Activated naive CD4-positive, alpha-beta T cell treated with anti-CD3 and anti-CD28 coated beads for 36 hours (primary cell): ENCODE measurements around the gene GRIN2D. TPM values are rescaled to one million over a fixed set of nuclear protein-coding genes. Genes with fewer than 3 reads are reported as not detected.
"Not testable (repeated sequence)": the region's sequence is repeated elsewhere in the genome, so short reads cannot be mapped to it uniquely, and the experiment has no call there.

Experiments used
- CTCF ChIA-PET: fragments of 350-600 bp; sonication (Branson Sonifier 250); formaldehyde crosslinking; loops from one replicate; lab custom pipeline; 2021; ENCODE audit warnings: antibody characterized with exemption; lab: Charles Lee
- DNase-seq: peaks from one replicate; pipeline ENCODE4 v3.0.0-alpha.2; 2020
- H3K27ac Mint-ChIP-seq: one replicate; pipeline ENCODE4 v1.8.0; 2021; ENCODE audit warnings: mild to moderate bottlenecking, mixed read lengths
- H3K27me3 Mint-ChIP-seq: one replicate; pipeline ENCODE4 v1.8.0; 2021; ENCODE audit warnings: low read depth, mixed read lengths
- H3K36me3 Mint-ChIP-seq: one replicate; pipeline ENCODE4 v1.8.0; 2021; ENCODE audit warnings: low read depth, mixed read lengths
- H3K4me1 Mint-ChIP-seq: one replicate; pipeline ENCODE4 v1.8.0; 2021; ENCODE audit warnings: low read depth, mixed read lengths
- H3K4me3 Mint-ChIP-seq: one replicate; pipeline ENCODE4 v1.8.0; 2021; ENCODE audit warnings: mild to moderate bottlenecking, moderate library complexity, mixed read lengths
- H3K9me3 Mint-ChIP-seq: one replicate; pipeline ENCODE4 v1.8.0; 2021; ENCODE audit warnings: mixed read lengths
- intact Hi-C: fragments of 100-400 bp; cut with micrococcal nuclease; formaldehyde crosslinking; loops from one replicate; pipeline ENCODE4 v1.15.1; 2023
- total RNA-seq, 2 experiments: library from RNA; stranded (reverse); gene quantifications; one replicate each; pipeline ENCODE4 v1.2.3, GENCODE V29; 2021

The GRIN2D gene
- total RNA-seq, 2 experiments from 2014 or later, result 0.05 to 0.07 TPM

DNA sequence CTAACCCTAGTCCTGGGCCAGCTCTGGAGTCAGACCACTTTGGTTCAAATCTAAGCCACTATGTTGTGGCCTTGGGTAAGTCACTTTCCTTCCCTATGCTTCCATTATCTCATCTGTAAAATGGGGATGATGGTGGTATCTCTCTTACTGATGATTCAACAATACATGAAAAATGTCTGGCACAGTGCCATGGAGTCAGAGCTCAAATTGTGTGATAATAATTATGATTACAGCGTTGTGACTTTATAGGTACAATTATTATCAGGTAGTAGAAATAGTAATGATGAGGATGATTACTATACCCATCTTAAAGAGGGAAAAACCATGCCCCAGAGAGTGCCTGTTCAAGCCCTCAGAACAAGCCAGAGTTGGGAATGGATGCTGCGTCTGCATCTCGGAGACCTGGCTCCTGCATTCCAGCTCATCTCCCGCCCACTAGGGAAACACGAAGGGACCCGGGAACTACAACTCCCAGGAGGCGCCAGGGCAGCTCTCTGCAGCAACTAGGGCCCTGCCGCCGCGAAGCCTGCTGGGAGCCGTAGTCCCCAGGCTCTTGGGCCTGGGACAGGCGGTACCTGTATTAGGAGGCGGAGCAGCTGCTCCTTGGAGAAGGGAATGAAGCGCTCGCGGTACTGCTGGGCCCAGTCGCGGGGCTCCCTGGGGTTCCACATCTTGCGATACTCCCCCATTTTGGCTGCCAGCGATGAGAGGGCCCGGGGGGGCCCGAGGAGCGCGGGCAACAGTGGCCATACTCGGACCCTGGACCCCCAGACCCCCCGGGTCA, 30.6 kb upstream of the GRIN2D start:
- Mint-ChIP-seq H3K27ac (peak overlapping the region; percentile 93), H3K4me1 (peaks cover 12% of the 10 kb centered on the region), H3K4me3 (peak overlapping the region; percentile 86), H3K9me3 (no peaks in the 10 kb centered on the region), H3K27me3 (no peaks in the 10 kb centered on the region), H3K36me3 (peaks cover 5% of the 10 kb centered on the region)
- CTCF ChIA-PET, result interaction anchor here (0.9 to 2.4 kb wide), 7 partner anchors 10 to 142 kb away, joined by 3 to 14 read pairs (median 4); partner anchors contain the start of gene KDELR1
- DNase-seq, result peak; percentile 94
- intact Hi-C loops, result loop anchor here (1.0 to 10.0 kb wide), 7 partner anchors 30 to 1089 kb away; partner anchors contain the start of genes ALDH16A1, CARD8, GRWD1 and GYS1

GRCh38 chr19:48363500-48363809, 30.0 kb upstream of the GRIN2D start:
- DNase-seq, result no peak
- Mint-ChIP-seq H3K4me3 (peak overlapping the region; percentile 86), H3K27me3 (no peaks in the 10 kb centered on the region), H3K9me3 (no peaks in the 10 kb centered on the region), H3K36me3 (peaks cover 3% of the 10 kb centered on the region), H3K4me1 (peaks cover 12% of the 10 kb centered on the region), H3K27ac (peak overlapping the region; percentile 93)
- CTCF ChIA-PET, result interaction anchor here (0.6 to 2.4 kb wide), 9 partner anchors 10 to 145 kb away, joined by 3 to 14 read pairs (median 4); partner anchors contain the start of gene KDELR1
- intact Hi-C loops, result loop anchor here (1.0 to 10.0 kb wide), 7 partner anchors 30 to 1089 kb away; partner anchors contain the start of genes ALDH16A1, CARD8, GRWD1 and GYS1

- peak; percentile 99 for DNase-seq
- intact Hi-C loops, result loop anchor here (1.0 to 10.0 kb wide), 12 partner anchors 27 to 1088 kb away; partner anchors contain the start of genes ALDH16A1, CARD8, CYTH2 and GRWD1
- Mint-ChIP-seq H3K4me1 (peaks cover 12% of the 10 kb centered on the region), H3K27ac (peak within 1 kb of the TSS; percentile 93), H3K27me3 (no peaks in the 10 kb centered on the region), H3K36me3 (no peaks in the 10 kb centered on the region), H3K4me3 (peak within 1 kb of the TSS; percentile 86), H3K9me3 (no peaks in the 10 kb centered on the region)
- CTCF ChIA-PET, result interaction anchor here (0.6 to 2.4 kb wide), 10 partner anchors 11 to 145 kb away, joined by 3 to 14 read pairs (median 4); partner anchors contain the start of genes GRIN2D and KDELR1
These were observed 29.5 kb upstream of the GRIN2D start, which contains the start of the genes SYNGR4 and TMEM143 for GRCh38 chr19:48363810-48364597. TSS of gene SYNGR4 (plus strand) at chr19:48364367. CDS start at chr19:48365843, 1,476 bp downstream. TSS of gene TMEM143 (minus strand) at chr19:48363940. CDS start at chr19:48363920, 20 bp downstream.

DNA sequence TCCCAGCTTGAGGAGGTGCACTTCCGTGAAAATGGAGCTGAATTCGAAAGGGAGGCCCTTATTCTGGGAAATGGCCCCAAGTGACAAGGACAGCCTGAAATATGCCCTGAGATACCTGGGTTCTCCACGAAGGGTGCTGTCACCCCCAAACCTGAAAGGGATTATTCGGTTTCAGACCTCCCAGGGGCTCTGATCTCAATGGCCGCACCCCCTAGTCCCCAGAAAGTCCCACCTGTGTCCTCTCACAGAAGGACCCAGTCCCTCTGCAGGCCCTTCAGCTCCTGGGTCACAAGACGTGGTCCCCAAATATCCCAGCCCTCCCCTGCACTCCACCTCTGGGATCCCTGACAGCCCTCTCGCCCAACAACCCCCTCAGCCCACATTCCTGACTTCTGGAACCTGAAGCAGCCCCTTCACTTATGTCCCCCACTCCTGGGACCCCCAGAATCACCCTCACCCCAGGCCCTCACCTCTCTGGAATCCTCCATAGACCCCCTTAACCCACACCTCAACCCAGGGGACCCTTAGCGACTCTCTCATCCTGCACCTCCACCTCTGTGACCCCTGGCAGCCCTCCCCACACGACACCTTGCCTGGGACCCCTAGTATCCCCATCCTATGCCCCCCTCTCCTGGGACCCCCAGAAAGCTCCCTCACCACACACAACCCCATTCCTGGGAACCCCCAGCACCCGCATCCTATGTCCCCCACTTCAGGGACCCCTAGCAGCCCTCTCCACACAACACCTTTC, 28.7 kb upstream of the GRIN2D start:
- intact Hi-C loops, result loop anchor here (1.0 to 10.0 kb wide), 8 partner anchors 27 to 1088 kb away; partner anchors contain the start of genes ALDH16A1, CARD8, CYTH2 and GYS1
- Mint-ChIP-seq H3K36me3 (no peaks in the 10 kb centered on the region), H3K27ac (peak overlapping the region; percentile 93), H3K4me1 (peaks cover 12% of the 10 kb centered on the region), H3K27me3 (no peaks in the 10 kb centered on the region), H3K9me3 (no peaks in the 10 kb centered on the region), H3K4me3 (peak overlapping the region; percentile 86)
- no peak for DNase-seq
- CTCF ChIA-PET, result interaction anchor here (0.9 to 2.4 kb wide), 7 partner anchors 11 to 71 kb away, joined by 3 to 14 read pairs (median 6); partner anchors contain the start of genes GRIN2D and KDELR1

GRCh38 chr19:48365602-48366001, 27.9 kb upstream of the GRIN2D start:
- H3K27ac Mint-ChIP-seq, result no peak overlapping the region
- H3K36me3 Mint-ChIP-seq, result no peaks in the 10 kb centered on the region
- H3K4me1 Mint-ChIP-seq, result peaks cover 12% of the 10 kb centered on the region
- no peak for DNase-seq
- H3K9me3 Mint-ChIP-seq, result no peaks in the 10 kb centered on the region
- H3K27me3 Mint-ChIP-seq, result no peaks in the 10 kb centered on the region
- intact Hi-C loops, result loop anchor here (10.0 kb wide), 1 partner anchor 629 kb away; the partner anchor contains the start of genes GYS1 and RUVBL2
- CTCF ChIA-PET, result interaction anchor here (1.9 kb wide), 1 partner anchor 45 kb away, joined by 6 read pairs; no protein-coding TSS in a partner anchor
- H3K4me3 Mint-ChIP-seq, result no peak overlapping the region

- no peak overlapping the region for H3K27ac Mint-ChIP-seq
- no peaks in the 10 kb centered on the region for H3K9me3 Mint-ChIP-seq
- DNase-seq, result no peak
- H3K27me3 Mint-ChIP-seq, result no peaks in the 10 kb centered on the region
- H3K4me1 Mint-ChIP-seq, result peaks cover 8% of the 10 kb centered on the region
- no peaks in the 10 kb centered on the region for H3K36me3 Mint-ChIP-seq
- no peak overlapping the region for H3K4me3 Mint-ChIP-seq
- intact Hi-C loops, result loop anchor here (10.0 kb wide), 1 partner anchor 627 kb away; the partner anchor contains the start of genes GYS1 and RUVBL2
- CTCF ChIA-PET, result no interaction called here
These were observed 25.6 kb upstream of the GRIN2D start for GRCh38 chr19:48367855-48368254.

DNA sequence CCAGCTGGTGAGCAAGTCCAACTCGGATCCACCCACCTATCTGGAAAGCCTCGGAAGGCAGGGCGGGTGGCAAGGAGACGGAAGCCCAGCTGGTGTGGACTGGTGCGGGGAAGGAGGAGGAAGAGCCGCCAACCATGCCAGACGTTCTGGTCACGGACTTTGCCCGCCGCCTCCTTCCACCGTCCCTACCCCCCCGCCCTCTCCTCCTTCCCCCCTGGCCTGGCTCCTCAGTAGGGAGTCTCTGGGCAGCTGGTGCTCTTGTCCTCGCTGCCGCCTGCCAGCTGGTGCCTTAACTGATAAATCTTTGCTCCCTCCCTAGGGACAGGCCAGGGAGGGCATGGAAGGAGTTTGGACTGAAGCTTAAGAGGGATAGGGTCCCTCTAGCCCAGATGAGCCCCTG, 24.5 kb upstream of the GRIN2D start:
- no peaks in the 10 kb centered on the region for H3K27me3 Mint-ChIP-seq
- DNase-seq, result no peak
- no peaks in the 10 kb centered on the region for H3K9me3 Mint-ChIP-seq
- CTCF ChIA-PET, result no interaction called here
- H3K27ac Mint-ChIP-seq, result no peak overlapping the region
- H3K36me3 Mint-ChIP-seq, result no peaks in the 10 kb centered on the region
- intact Hi-C loops, result loop anchor here (10.0 kb wide), 1 partner anchor 626 kb away; the partner anchor contains the start of genes GYS1 and RUVBL2
- no peak overlapping the region for H3K4me3 Mint-ChIP-seq
- H3K4me1 Mint-ChIP-seq, result peaks cover 6% of the 10 kb centered on the region

- H3K9me3 Mint-ChIP-seq, result no peaks in the 10 kb centered on the region
- CTCF ChIA-PET, result no interaction called here
- no peaks in the 10 kb centered on the region for H3K36me3 Mint-ChIP-seq
- H3K27ac Mint-ChIP-seq, result no peak overlapping the region
- DNase-seq, result no peak
- intact Hi-C loops, result no loop called here
- H3K4me3 Mint-ChIP-seq, result no peak overlapping the region
- H3K27me3 Mint-ChIP-seq, result no peaks in the 10 kb centered on the region
- no peaks in the 10 kb centered on the region for H3K4me1 Mint-ChIP-seq
These were observed 22.5 kb upstream of the GRIN2D start for GRCh38 chr19:48370955-48371354.

- H3K4me3 Mint-ChIP-seq, result no peak overlapping the region
- intact Hi-C loops, result no loop called here
- H3K36me3 Mint-ChIP-seq, result no peaks in the 10 kb centered on the region
- no peaks in the 10 kb centered on the region for H3K4me1 Mint-ChIP-seq
- no peak for DNase-seq
- H3K27me3 Mint-ChIP-seq, result no peaks in the 10 kb centered on the region
- no peaks in the 10 kb centered on the region for H3K9me3 Mint-ChIP-seq
- CTCF ChIA-PET, result interaction anchor here (0.7 kb wide), 1 partner anchor 44 kb away, joined by 3 read pairs; no protein-coding TSS in a partner anchor
- no peak overlapping the region for H3K27ac Mint-ChIP-seq
These were observed 22.1 kb upstream of the GRIN2D start for GRCh38 chr19:48371367-48371766.

GRCh38 chr19:48371771-48372170, 21.7 kb upstream of the GRIN2D start:
- H3K36me3 Mint-ChIP-seq, DNase-seq, H3K4me3 Mint-ChIP-seq, H3K27me3 Mint-ChIP-seq, H3K9me3 Mint-ChIP-seq, H3K27ac Mint-ChIP-seq, H3K4me1 Mint-ChIP-seq, intact Hi-C loops: not testable (repeated sequence)
- CTCF ChIA-PET, result interaction anchor here (0.7 to 1.7 kb wide), 2 partner anchors 19 to 44 kb away, joined by 3 to 4 read pairs; no protein-coding TSS in a partner anchor

- Mint-ChIP-seq H3K4me1 (no peaks in the 10 kb centered on the region), H3K4me3 (no peak overlapping the region), H3K36me3 (no peaks in the 10 kb centered on the region), H3K27me3 (no peaks in the 10 kb centered on the region), H3K9me3 (no peaks in the 10 kb centered on the region), H3K27ac (no peak overlapping the region)
- intact Hi-C loops, result no loop called here
- no peak for DNase-seq
- CTCF ChIA-PET, result interaction anchor here (1.7 kb wide), 1 partner anchor 18 kb away, joined by 4 read pairs; no protein-coding TSS in a partner anchor
These were observed 20.6 kb upstream of the GRIN2D start for GRCh38 chr19:48372904-48373303.
